HG03175 (cell line): ENCODE measurements around the gene FUS.
"Not testable (repeated sequence)": the region's sequence is repeated elsewhere in the genome, so short reads cannot be mapped to it uniquely, and the experiment has no call there.

Experiments
- ATAC-seq: cut with Tn5 transposase; IDR thresholded peaks from one replicate; pipeline ENCODE4 v1.9.1; 2021; ENCODE audit warnings: mild to moderate bottlenecking, moderate library complexity; ENCODE audit not compliant: unreplicated experiment

Gene FUS

GRCh38 chr16:31184888-31185287 lies 4.9 kb downstream of the FUS start:
- ATAC-seq: no peak

GRCh38 chr16:31185339-31185738 lies 5.4 kb downstream of the FUS start:
- ATAC-seq: no peak

- ATAC-seq: no peak
Measured at GRCh38 chr16:31186176-31186575, 6.2 kb downstream of the FUS start.

- ATAC-seq: no peak
Measured at GRCh38 chr16:31186930-31187807, 7.2 kb downstream of the FUS start.

DNA sequence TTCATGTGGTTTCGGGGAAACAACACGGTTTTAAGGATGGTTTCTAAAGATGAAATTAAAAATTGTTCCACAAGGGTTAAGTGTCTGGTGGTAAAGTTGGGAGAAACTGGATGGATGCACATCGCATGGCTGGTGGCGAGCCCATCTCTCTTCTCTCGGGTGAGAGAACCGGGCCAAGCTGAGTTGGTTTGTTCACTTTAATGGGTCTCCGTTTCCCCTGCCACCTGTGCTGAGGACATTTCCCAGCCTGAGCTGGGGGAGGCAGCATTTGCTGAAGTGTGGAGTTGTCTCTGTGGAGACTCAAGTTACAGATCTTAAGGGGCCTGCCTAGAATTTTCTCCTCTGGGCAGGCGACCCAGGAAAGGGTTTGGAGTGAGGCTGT lies 7.9 kb downstream of the FUS start:
- ATAC-seq: no peak

DNA sequence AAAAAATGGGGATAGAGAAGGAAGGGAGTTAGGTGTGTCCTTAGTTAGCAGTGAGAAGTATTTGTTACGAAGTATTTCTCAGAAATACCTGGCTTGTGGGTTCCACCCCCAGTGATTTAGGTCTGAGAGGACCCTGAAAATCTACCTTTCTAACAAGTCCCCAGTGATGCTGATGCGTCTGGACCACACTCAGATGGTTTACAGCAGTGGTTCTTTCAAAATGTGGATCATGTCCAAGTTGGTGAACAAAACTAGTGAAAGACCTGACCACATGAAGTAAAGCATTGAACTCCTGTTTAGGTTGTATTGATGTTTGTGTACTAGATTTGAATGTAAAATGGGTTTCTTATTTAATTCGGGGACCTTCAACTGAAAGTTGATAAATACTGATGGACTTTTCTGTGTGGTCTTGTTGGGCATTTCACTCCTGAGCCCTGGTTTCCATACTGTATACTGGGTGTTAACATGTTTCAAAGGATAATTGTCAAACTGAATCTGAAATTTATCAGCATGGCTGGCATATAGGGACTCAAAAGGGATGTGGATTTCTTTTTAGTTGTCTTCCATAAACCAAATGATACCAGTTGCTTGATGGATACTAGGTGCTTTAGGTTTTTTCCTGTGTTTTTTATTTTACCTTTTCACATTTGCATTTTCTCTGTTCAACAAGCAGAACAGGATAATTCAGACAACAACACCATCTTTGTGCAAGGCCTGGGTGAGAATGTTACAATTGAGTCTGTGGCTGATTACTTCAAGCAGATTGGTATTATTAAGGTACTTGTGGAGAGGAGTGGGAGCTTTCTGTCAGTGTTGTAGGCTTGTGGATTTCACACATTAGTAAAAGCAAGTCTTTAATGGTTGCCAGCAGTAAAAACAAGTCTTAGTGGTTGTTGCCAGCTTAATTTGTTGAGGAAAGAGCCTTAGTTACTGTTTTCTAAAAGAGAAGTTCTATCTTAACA lies 8.8 kb downstream of the FUS start:
- no peak for ATAC-seq

DNA sequence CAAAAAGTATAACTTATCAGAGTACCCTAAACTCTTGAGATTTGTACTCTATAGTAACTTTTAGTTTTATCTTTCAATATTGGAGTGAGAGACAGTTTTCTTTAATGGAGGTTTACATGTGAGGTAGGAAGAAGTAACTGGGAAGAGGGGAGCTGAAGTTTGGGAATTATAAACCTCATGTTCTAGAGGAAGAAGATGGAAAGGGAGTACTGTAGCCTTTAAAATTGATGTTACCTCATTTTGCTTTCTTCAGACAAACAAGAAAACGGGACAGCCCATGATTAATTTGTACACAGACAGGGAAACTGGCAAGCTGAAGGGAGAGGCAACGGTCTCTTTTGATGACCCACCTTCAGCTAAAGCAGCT lies 9.5 kb downstream of the FUS start:
- ATAC-seq: no peak

- no peak for ATAC-seq
Measured at GRCh38 chr16:31190061-31190460, 10.1 kb downstream of the FUS start.

- ATAC-seq: no peak
Measured at GRCh38 chr16:31190818-31191444, 11.0 kb downstream of the FUS start.

- ATAC-seq: no peak
Measured at GRCh38 chr16:31191697-31192428, 11.9 kb downstream of the FUS start.

GRCh38 chr16:31192856-31193642 lies 13.1 kb downstream of the FUS start:
- no peak for ATAC-seq

DNA sequence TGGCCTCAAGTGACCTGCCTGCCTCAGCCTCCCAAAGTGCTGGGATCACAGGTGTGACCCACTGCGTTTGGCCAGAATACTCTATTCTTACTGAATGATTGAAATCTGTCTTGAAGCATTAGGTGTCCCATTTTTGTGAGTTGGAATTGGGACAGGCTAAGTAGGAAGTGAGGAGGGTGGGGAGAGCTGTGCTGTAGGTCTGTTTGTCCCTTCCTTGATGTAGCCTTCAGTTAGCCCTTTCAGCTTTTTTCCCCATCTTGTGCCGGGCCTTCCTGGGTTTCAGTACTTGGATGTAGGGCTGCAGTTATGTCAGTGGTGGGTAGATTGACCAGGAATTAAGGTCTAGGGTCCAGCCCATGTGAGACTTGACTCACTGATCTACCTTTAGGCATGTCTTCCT lies 13.9 kb downstream of the FUS start:
- ATAC-seq: no peak

DNA sequence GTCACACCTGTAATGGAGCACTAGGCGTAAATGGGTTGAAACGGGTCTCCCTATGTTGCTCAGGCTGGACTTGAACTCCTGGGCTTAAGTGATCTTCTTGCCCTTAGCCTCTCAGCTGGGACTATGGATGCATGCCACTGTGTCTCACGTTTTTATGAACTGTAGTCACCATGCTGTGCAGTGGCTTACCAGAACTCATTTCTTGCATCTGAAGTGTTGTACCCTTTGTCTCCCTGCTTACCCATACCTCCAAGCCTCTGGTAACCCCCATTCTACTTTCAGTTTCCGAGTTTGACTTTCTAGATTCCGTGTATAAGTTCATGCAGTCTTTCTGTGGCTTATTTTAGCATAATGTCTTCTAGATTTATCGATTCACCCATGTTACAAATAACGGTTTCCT lies 15.0 kb downstream of the FUS start:
- no peak for ATAC-seq

GRCh38 chr16:31195861-31196260 lies 15.9 kb downstream of the FUS start:
- ATAC-seq: not testable (repeated sequence)

GRCh38 chr16:31196324-31197088 lies 16.6 kb downstream of the FUS start:
- no peak for ATAC-seq

DNA sequence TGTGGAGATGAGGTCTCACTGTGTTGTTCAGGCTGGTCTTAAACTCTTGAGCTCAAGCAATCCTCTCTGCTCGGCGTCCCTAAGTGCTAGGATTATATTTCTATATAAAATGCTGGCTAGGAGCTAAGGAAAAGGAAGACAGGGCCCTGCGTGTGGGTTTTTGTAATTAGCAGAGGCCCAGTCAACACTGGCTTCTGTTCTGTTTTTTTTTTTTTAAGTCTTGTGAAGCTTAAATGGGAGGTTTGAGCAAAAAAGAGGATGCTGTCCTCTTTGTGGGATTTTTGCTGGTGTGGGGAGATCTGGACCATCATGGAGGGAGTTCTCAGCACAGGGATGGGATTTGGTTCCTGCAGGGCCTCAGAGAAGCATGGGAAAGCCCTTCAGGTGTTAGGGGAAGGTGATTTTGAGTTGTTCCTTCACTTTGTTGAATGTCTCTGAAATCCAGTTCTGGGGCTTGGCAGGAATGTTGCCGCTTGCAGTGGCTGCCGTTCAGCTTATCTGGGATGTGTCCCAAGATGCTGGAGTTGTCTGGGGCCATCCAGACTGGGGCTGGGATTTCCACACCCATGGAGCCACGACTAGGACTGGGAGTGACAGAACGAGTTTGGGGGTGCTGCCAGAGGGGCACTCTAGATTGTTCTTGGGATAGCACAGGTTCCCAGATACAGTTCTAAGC lies 18.4 kb downstream of the FUS start:
- ATAC-seq: no peak

- ATAC-seq: no peak
Measured at GRCh38 chr16:31199430-31200041, 19.6 kb downstream of the FUS start.

GRCh38 chr16:31200111-31200510 lies 20.2 kb downstream of the FUS start:
- not testable (repeated sequence) for ATAC-seq
